ENCODE measurements around the gene CELA1. TPM values are rescaled to one million over a fixed set of nuclear protein-coding genes. Genes with fewer than 3 reads are reported as not detected.

CELA1 gene
- total RNA-seq, 1 experiment from 2014 or later, result not detected

DNA sequence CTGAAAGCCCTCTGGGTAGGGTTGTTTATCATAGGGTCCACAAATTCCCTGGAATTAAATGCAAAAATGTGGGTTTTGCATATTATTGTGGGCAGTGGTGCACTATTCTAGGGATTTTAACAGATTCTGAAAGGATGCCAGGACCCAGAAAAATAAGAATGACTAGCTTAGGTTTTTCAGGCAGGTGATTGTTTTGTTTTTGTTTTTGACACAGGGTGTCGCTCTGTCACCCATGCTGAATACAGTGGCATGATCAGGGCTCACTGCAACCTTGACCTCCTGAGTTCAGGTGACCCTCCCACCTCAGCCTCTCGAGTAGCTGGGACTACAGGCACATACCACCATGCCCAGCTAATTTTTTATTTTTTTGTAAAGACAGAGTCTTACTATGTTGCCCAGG, 25.5 kb upstream of the CELA1 start:
- DNase-seq, result no peak
- intact Hi-C loops (cut with micrococcal nuclease; ENCODE audit: unreplicated experiment), result no loop called here

DNA sequence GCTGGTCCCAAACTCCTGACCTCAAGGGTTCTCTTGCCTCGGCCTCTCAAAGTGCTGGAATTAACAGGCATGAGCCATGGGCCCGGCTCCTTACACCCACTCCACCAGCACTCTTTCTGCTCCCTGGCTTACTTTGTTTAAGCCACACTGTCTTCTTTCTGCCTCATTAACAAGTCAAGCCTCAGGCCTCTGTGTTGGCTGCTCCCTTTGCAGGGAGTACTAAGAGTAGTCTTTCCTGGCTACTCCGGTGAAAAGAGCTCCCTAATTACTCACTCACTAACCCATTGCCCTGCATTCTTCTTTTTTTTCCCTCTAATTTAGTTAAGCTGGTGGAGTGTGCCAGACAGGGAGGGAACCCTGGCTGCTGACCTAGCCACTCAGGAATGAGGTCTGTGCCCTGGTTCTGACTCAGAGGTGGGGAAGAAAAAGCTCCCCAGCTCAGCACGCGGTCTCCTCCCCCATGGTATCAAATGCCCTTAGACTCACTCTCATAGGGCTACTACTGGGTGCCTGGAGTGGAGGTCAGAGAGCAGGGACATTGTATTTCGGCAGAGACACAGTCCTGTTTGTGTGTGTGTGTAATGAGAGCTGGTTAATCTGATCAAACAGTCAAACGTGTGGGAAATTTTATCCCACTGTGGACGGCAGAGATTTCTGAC, 24.9 kb upstream of the CELA1 start:
- no peaks in the 10 kb centered on the region for H3K27me3 Mint-ChIP-seq (ENCODE audit: unreplicated experiment)
- TF ChIP-seq, protein P1, sequence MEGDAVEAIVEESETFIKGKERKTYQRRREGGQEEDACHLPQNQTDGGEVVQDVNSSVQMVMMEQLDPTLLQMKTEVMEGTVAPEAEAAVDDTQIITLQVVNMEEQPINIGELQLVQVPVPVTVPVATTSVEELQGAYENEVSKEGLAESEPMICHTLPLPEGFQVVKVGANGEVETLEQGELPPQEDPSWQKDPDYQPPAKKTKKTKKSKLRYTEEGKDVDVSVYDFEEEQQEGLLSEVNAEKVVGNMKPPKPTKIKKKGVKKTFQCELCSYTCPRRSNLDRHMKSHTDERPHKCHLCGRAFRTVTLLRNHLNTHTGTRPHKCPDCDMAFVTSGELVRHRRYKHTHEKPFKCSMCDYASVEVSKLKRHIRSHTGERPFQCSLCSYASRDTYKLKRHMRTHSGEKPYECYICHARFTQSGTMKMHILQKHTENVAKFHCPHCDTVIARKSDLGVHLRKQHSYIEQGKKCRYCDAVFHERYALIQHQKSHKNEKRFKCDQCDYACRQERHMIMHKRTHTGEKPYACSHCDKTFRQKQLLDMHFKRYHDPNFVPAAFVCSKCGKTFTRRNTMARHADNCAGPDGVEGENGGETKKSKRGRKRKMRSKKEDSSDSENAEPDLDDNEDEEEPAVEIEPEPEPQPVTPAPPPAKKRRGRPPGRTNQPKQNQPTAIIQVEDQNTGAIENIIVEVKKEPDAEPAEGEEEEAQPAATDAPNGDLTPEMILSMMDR (IDR thresholded peaks at IDR 0.05; ENCODE audit: unreplicated experiment), result no peak
- intact Hi-C loops (cut with micrococcal nuclease; ENCODE audit: unreplicated experiment), result no loop called here
- H3K27ac Mint-ChIP-seq (ENCODE audit: unreplicated experiment), result peak overlapping the region; percentile 57
- DNase-seq, result peak; percentile 80
- H3K9me3 Mint-ChIP-seq (ENCODE audit: low read depth, unreplicated experiment), result no peaks in the 10 kb centered on the region
- peaks cover 24% of the 10 kb centered on the region for H3K4me1 Mint-ChIP-seq (ENCODE audit: low read depth, unreplicated experiment)
- peaks cover 15% of the 10 kb centered on the region for H3K36me3 Mint-ChIP-seq (ENCODE audit: insufficient read depth, unreplicated experiment)
- H3K4me3 Mint-ChIP-seq (ENCODE audit: low read depth, unreplicated experiment), result peak overlapping the region; percentile 28
- BruUV-seq (replicated peaks), result no TSS peak
- CTCF ChIA-PET, result interaction anchor here (0.6 to 1.4 kb wide), 7 partner anchors 9 to 655 kb away, joined by 3 to 4 read pairs (median 3); no protein-coding TSS in a partner anchor

More for the DNA sequence above, 25.5 kb upstream of the CELA1 start:
- Mint-ChIP-seq H3K36me3 (ENCODE audit: insufficient read depth, unreplicated experiment) (peaks cover 15% of the 10 kb centered on the region), H3K4me3 (ENCODE audit: low read depth, unreplicated experiment) (peak overlapping the region; percentile 28), H3K4me1 (ENCODE audit: low read depth, unreplicated experiment) (peaks cover 24% of the 10 kb centered on the region), H3K9me3 (ENCODE audit: low read depth, unreplicated experiment) (no peaks in the 10 kb centered on the region), H3K27ac (ENCODE audit: unreplicated experiment) (peak overlapping the region; percentile 57), H3K27me3 (ENCODE audit: unreplicated experiment) (no peaks in the 10 kb centered on the region)
- TF ChIP-seq, protein P1 (IDR thresholded peaks at IDR 0.05; ENCODE audit: unreplicated experiment), result no peak
- CTCF ChIA-PET, result interaction anchor here (0.6 to 1.4 kb wide), 6 partner anchors 10 to 654 kb away, joined by 3 to 4 read pairs (median 4); no protein-coding TSS in a partner anchor
- BruUV-seq (replicated peaks), result no TSS peak

DNA sequence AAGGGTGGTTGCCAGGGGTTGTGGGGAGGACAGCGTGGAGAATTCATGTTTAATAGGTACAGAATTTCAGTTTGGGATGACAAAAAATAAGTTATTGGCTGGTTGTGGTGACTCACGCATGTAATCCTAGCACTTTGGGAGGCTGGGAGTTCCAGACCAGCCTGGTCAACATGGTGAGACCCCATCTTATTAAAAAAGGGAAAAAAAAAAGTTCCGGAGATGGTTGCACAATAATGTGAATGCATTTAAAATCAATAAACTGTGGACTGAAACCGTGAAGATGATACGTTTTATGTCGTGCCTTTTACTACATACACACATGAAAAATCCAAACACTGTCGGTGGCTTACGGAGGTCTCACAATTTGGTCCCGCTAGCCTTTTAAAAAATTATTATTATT, 24.2 kb upstream of the CELA1 start:
- no peak for DNase-seq
- Mint-ChIP-seq H3K36me3 (ENCODE audit: insufficient read depth, unreplicated experiment) (peaks cover 15% of the 10 kb centered on the region), H3K4me3 (ENCODE audit: low read depth, unreplicated experiment) (no peak overlapping the region), H3K27ac (ENCODE audit: unreplicated experiment) (no peak overlapping the region), H3K4me1 (ENCODE audit: low read depth, unreplicated experiment) (peaks cover 24% of the 10 kb centered on the region), H3K27me3 (ENCODE audit: unreplicated experiment) (no peaks in the 10 kb centered on the region), H3K9me3 (ENCODE audit: low read depth, unreplicated experiment) (no peaks in the 10 kb centered on the region)
- BruUV-seq (replicated peaks), result no TSS peak
- intact Hi-C loops (cut with micrococcal nuclease; ENCODE audit: unreplicated experiment), result no loop called here
- CTCF ChIA-PET, result interaction anchor here (1.1 to 1.4 kb wide), 2 partner anchors 16 to 506 kb away, joined by 3 to 4 read pairs; no protein-coding TSS in a partner anchor
- TF ChIP-seq, protein P1 (IDR thresholded peaks at IDR 0.05; ENCODE audit: unreplicated experiment), result no peak

DNA sequence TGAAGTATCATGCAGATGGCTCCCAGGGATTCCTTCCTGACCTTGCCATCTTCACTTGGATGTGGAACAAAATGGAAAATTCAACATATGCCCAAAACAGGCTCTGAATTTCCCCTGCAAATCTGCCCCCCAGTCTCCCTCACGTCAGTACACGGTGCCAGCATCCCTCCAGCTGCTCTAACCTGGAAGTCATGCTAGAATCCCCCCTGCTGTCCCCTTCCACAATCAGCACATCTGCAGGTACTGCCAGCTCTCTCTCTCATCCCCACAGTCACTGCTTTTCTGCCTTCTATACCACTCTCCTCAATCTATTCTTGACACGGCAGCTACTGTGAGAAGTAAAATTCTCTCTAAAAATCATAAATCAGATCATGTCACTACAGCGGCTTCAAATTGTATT, 23.1 kb upstream of the CELA1 start:
- Mint-ChIP-seq H3K4me1 (ENCODE audit: low read depth, unreplicated experiment) (peaks cover 24% of the 10 kb centered on the region), H3K36me3 (ENCODE audit: insufficient read depth, unreplicated experiment) (peaks cover 11% of the 10 kb centered on the region), H3K27ac (ENCODE audit: unreplicated experiment) (no peak overlapping the region), H3K4me3 (ENCODE audit: low read depth, unreplicated experiment) (no peak overlapping the region), H3K9me3 (ENCODE audit: low read depth, unreplicated experiment) (no peaks in the 10 kb centered on the region), H3K27me3 (ENCODE audit: unreplicated experiment) (no peaks in the 10 kb centered on the region)
- CTCF ChIA-PET, result interaction anchor here (0.6 kb wide), 1 partner anchor 355 kb away, joined by 4 read pairs; no protein-coding TSS in a partner anchor
- intact Hi-C loops (cut with micrococcal nuclease; ENCODE audit: unreplicated experiment), result no loop called here
- TF ChIP-seq, protein P1 (IDR thresholded peaks at IDR 0.05; ENCODE audit: unreplicated experiment), result no peak
- no TSS peak for BruUV-seq (replicated peaks)
- DNase-seq, result no peak
